H1 (cell line): ENCODE data around the gene NRBF2. TPM values are rescaled to one million over a fixed set of nuclear protein-coding genes. Genes with fewer than 3 reads are reported as not detected.

Experiments used
- CTCF ChIA-PET: fragments of 300-600 bp; sonication (Branson Sonifier 250); formaldehyde crosslinking; loops from one replicate; lab custom pipeline; 2021; ENCODE audit not compliant: partially characterized antibody; lab: Charles Lee
- POLR2A ChIA-PET: fragments of 300-600 bp; sonication (Branson Sonifier 250); formaldehyde crosslinking; loops from one replicate; lab custom pipeline; 2021; ENCODE audit warnings: inconsistent platforms; ENCODE audit not compliant: partially characterized antibody; lab: Charles Lee
- DNase-seq, 2 experiments: peaks; one replicate each; pipeline versions ENCODE4 v3.0.0 to v3.0.0-alpha.2; 2010 to 2022; ENCODE audit warnings: low spot score in 2 of 2, low read depth in 1 of 2, mixed read lengths in 1 of 2
- FAIRE-seq: peaks from 2 replicates; lab custom pipeline; 2011; peaks lifted over from hg19 to GRCh38; lab: Jason Lieb, UNC
- H2AFZ ChIP-seq: 2 replicates; pipeline ENCODE4 v1.8.1; 2012; ENCODE audit warnings: low read length, inconsistent platforms
- H2AK5ac ChIP-seq: 2 replicates; pipeline ENCODE4 v1.6.1; 2013; ENCODE audit warnings: low read depth, low read length
- H2BK120ac ChIP-seq: replicated peaks from 2 replicates; pipeline ENCODE3; 2013; ENCODE audit warnings: low read depth, low read length, inconsistent platforms
- H2BK12ac ChIP-seq: 2 replicates; pipeline ENCODE4 v1.6.1; 2013; ENCODE audit warnings: low read depth, low read length
- H2BK15ac ChIP-seq: 2 replicates; pipeline ENCODE4 v1.6.1; 2013; ENCODE audit warnings: low read length
- H2BK20ac ChIP-seq: 2 replicates; pipeline ENCODE4 v1.6.1; 2013; ENCODE audit warnings: low read length
- H2BK5ac ChIP-seq: 2 replicates; pipeline ENCODE4 v1.6.1; 2013; ENCODE audit warnings: low read depth, low read length
- H3K14ac ChIP-seq: 2 replicates; pipeline ENCODE4 v1.6.1; 2013; ENCODE audit warnings: inconsistent platforms; ENCODE audit not compliant: insufficient read length
- H3K18ac ChIP-seq: 2 replicates; pipeline ENCODE4 v1.6.1; 2013; ENCODE audit warnings: low read length; ENCODE audit errors: extremely low read depth
- H3K23ac ChIP-seq: 2 replicates; pipeline ENCODE4 v1.6.1; 2013; ENCODE audit warnings: inconsistent platforms; ENCODE audit not compliant: insufficient read length
- H3K23me2 ChIP-seq: 2 replicates; pipeline ENCODE4 v1.6.1; 2013; ENCODE audit warnings: low read depth, low read length
- H3K27ac ChIP-seq: 2 replicates; pipeline ENCODE4 v1.6.1; 2011; ENCODE audit warnings: low read depth, low read length, inconsistent platforms
- H3K27me3 ChIP-seq, 4 experiments: replicated peaks in 1 of 4; 1 replicate in 1 of 4; 2 replicates in 3 of 4; pipeline versions ENCODE4 v1.6.1 to v1.8.1; 2011 to 2013; ENCODE audit warnings: low read length in 3 of 4, mild to moderate bottlenecking in 3 of 4, inconsistent platforms in 2 of 4, mixed read lengths in 2 of 4, moderate library complexity in 1 of 4; ENCODE audit not compliant: control insufficient read depth in 3 of 4, insufficient read depth in 3 of 4; ENCODE audit errors: extremely low read depth in 1 of 4
- H3K36me3 ChIP-seq, 4 experiments: 2 replicates each; pipeline versions ENCODE4 v1.6.1 to v1.8.1; 2011 to 2013; ENCODE audit warnings: mild to moderate bottlenecking in 4 of 4, low read length in 3 of 4, moderate library complexity in 2 of 4, control low read depth in 1 of 4, inconsistent platforms in 1 of 4; ENCODE audit not compliant: insufficient read depth in 4 of 4, control insufficient read depth in 2 of 4
- H3K4ac ChIP-seq: replicated peaks from 2 replicates; pipeline ENCODE3; 2013; ENCODE audit warnings: low read length, low read depth, mixed read lengths, inconsistent platforms; ENCODE audit not compliant: insufficient read length
- H3K4me1 ChIP-seq, 4 experiments: replicated peaks in 1 of 4; 1 replicate in 1 of 4; 2 replicates in 3 of 4; pipeline versions ENCODE4 v1.6.1 to v1.8.1; 2011 to 2013; ENCODE audit warnings: low read length in 3 of 4, inconsistent platforms in 2 of 4, mixed read lengths in 1 of 4; ENCODE audit not compliant: insufficient read depth in 4 of 4, control insufficient read depth in 3 of 4
- H3K4me2 ChIP-seq, 2 experiments: 2 replicates each; pipeline versions ENCODE4 v1.6.1 to v1.8.1; 2011 to 2013; ENCODE audit warnings: low read depth in 2 of 2, low read length in 2 of 2, control low read depth in 1 of 2, inconsistent platforms in 1 of 2, mild to moderate bottlenecking in 1 of 2; ENCODE audit not compliant: insufficient read depth in 1 of 2
- H3K4me3 ChIP-seq, 4 experiments: fragments of 200-600, 300-600 bp in 1 of 4; sonication (generic), shearing (Covaris generic), sonication (Bioruptor Twin) in 1 of 4; 2 replicates each; pipeline versions ENCODE4 v1.5.1 to v1.8.1; 2011 to 2016; ENCODE audit warnings: low read length in 4 of 4, low read depth in 3 of 4, control low read depth in 2 of 4, inconsistent platforms in 2 of 4, mild to moderate bottlenecking in 2 of 4, mixed read lengths in 1 of 4, moderate library complexity in 1 of 4; ENCODE audit not compliant: insufficient read depth in 2 of 4; ENCODE audit errors: extremely low read depth in 1 of 4
- H3K56ac ChIP-seq: replicated peaks from 2 replicates; pipeline ENCODE3; 2013; ENCODE audit warnings: low read depth, mild to moderate bottlenecking, mixed read lengths, low read length, inconsistent platforms; ENCODE audit not compliant: insufficient read length
- H3K79me1 ChIP-seq: 2 replicates; pipeline ENCODE4 v1.6.1; 2013; ENCODE audit warnings: low read depth, low read length, control low read depth
- H3K79me2 ChIP-seq, 2 experiments: 2 replicates each; pipeline versions ENCODE4 v1.6.1 to v1.8.1; 2012 to 2013; ENCODE audit warnings: low read length in 2 of 2, mild to moderate bottlenecking in 2 of 2, inconsistent platforms in 1 of 2; ENCODE audit not compliant: insufficient read depth in 2 of 2, control insufficient read depth in 1 of 2
- H3K9ac ChIP-seq, 4 experiments: replicated peaks in 1 of 4; 1 replicate in 1 of 4; 2 replicates in 3 of 4; pipeline versions ENCODE4 v1.6.1 to v1.8.1; 2011 to 2013; ENCODE audit warnings: low read depth in 3 of 4, low read length in 3 of 4, control low read depth in 2 of 4, mild to moderate bottlenecking in 2 of 4, moderate library complexity in 2 of 4, inconsistent platforms in 1 of 4; ENCODE audit errors: extremely low read depth in 1 of 4
- H3K9me3 ChIP-seq, 2 experiments: 2 replicates each; pipeline versions ENCODE4 v1.6.1 to v1.8.1; 2012 to 2013; ENCODE audit warnings: mild to moderate bottlenecking in 2 of 2, moderate library complexity in 2 of 2, control low read depth in 1 of 2, inconsistent platforms in 1 of 2, low read depth in 1 of 2, low read length in 1 of 2, mixed read lengths in 1 of 2; ENCODE audit not compliant: insufficient read depth in 2 of 2
- H4K20me1 ChIP-seq, 2 experiments: replicated peaks in 1 of 2; 2 replicates each; pipeline versions ENCODE3 to v1.8.1; 2011 to 2013; ENCODE audit warnings: inconsistent platforms in 2 of 2, low read length in 2 of 2, mild to moderate bottlenecking in 1 of 2; ENCODE audit not compliant: insufficient read depth in 2 of 2, control insufficient read depth in 1 of 2
- H4K5ac ChIP-seq: 2 replicates; pipeline ENCODE4 v1.6.1; 2013; ENCODE audit warnings: low read length, low read depth, mixed read lengths, inconsistent platforms; ENCODE audit not compliant: insufficient read length
- H4K8ac ChIP-seq: 2 replicates; pipeline ENCODE4 v1.8.0; 2013; ENCODE audit warnings: mild to moderate bottlenecking, moderate library complexity, low read length, inconsistent platforms; ENCODE audit not compliant: insufficient read depth; ENCODE audit errors: extremely low read depth
- H4K91ac ChIP-seq: replicated peaks from 2 replicates; pipeline ENCODE3; 2013; ENCODE audit warnings: low read length, mixed read lengths, inconsistent platforms; ENCODE audit not compliant: insufficient read length
- BCL11A ChIP-seq, 2 experiments: IDR thresholded peaks; one replicate each; pipeline ENCODE4 v1.6.1; 2011; ENCODE audit warnings: low read depth in 2 of 2, low read length in 2 of 2, mild to moderate bottlenecking in 2 of 2
- CHD2 ChIP-seq: IDR thresholded peaks from 2 replicates; pipeline ENCODE4 v1.6.1; 2012; ENCODE audit warnings: low read length, improper control_type of control experiment
- FOSL1 ChIP-seq: IDR thresholded peaks from 2 replicates; pipeline ENCODE4 v1.6.1; 2011; ENCODE audit warnings: mild to moderate bottlenecking, low read depth, low read length, moderate library complexity; ENCODE audit not compliant: insufficient read depth
- GTF2F1 ChIP-seq: IDR thresholded peaks from 2 replicates; pipeline ENCODE4 v1.6.1; 2012; ENCODE audit warnings: low read depth, low read length, improper control_type of control experiment, borderline replicate concordance
- HDAC2 ChIP-seq, 2 experiments: fragments of 300-600 bp in 1 of 2; sonication (generic) in 1 of 2; IDR thresholded peaks; 2 replicates each; pipeline ENCODE4 v1.6.1; 2011 to 2012; ENCODE audit warnings: low read depth in 2 of 2, low read length in 2 of 2, mild to moderate bottlenecking in 2 of 2, moderate library complexity in 2 of 2, borderline replicate concordance in 1 of 2, inconsistent platforms in 1 of 2
- RFX5 ChIP-seq: IDR thresholded peaks from 2 replicates; pipeline ENCODE4 v1.6.1; 2011; ENCODE audit warnings: low read depth, low read length, improper control_type of control experiment, borderline replicate concordance
- SIRT6 ChIP-seq: IDR thresholded peaks from one replicate; pipeline ENCODE4 v1.7.1; 2012; ENCODE audit warnings: low read length, inconsistent platforms
- SP2 ChIP-seq: IDR thresholded peaks from 2 replicates; pipeline ENCODE4 v1.6.1; 2012; ENCODE audit warnings: mild to moderate bottlenecking, low read length, inconsistent platforms
- TCF12 ChIP-seq: IDR thresholded peaks from 2 replicates; pipeline ENCODE4 v1.6.1; 2011; ENCODE audit warnings: low read depth, mild to moderate bottlenecking, low read length
- USF2 ChIP-seq: IDR thresholded peaks from 2 replicates; pipeline ENCODE4 v1.6.1; 2011; ENCODE audit warnings: low read length, improper control_type of control experiment
- ZNF274 ChIP-seq: IDR thresholded peaks from 2 replicates; pipeline ENCODE4 v1.7.0; 2012; ENCODE audit warnings: low read length, borderline replicate concordance; ENCODE audit errors: extremely low read depth
- WGBS, 2 experiments: shearing (Covaris generic) in 1 of 2; methylation state at CpG; one replicate each; pipeline versions ENCODE4 v1.1.6 to v1.1.7; 2013 to 2015; ENCODE audit warnings: low lambda C conversion rate in 2 of 2, mixed read lengths in 2 of 2, inconsistent platforms in 1 of 2, low coverage in 1 of 2, missing lambda C conversion rate in 1 of 2; ENCODE audit not compliant: insufficient replicate concordance in 2 of 2, insufficient coverage in 1 of 2, insufficient read length in 1 of 2; ENCODE audit errors: extremely low coverage in 1 of 2, missing lambda C conversion rate in 1 of 2; 5-methylcytosine and 5-hydroxymethylcytosine counted together
- polyA plus RNA-seq, 7 experiments: library from polyadenylated mRNA; depleted of rRNA in 3 of 7; stranded (reverse) in 5 of 7; unstranded in 2 of 7; fragments of >200 nt in 5 of 7; fragments of 200-250 nt in 2 of 7; gene quantifications; 1 replicate in 5 of 7; 2 replicates in 1 of 7; 4 replicates in 1 of 7; pipeline versions ENCODE4 v1.2.1 to v1.2.3, GENCODE V29; 2011 to 2013; ENCODE audit warnings: missing spikeins in 2 of 7, mixed read lengths in 2 of 7
- total RNA-seq: library from RNA; stranded (reverse); fragmentation: NEBNext Ultra II Directional; extraction: Animal tissue kit (Norgen Biotek cat#: 25700); gene quantifications from 2 replicates; pipeline ENCODE4 v1.2.1, GENCODE V29; 2021

The NRBF2 gene
- total and polyA plus RNA-seq, 2 of the 8 experiments (the other 6 are each of a cell fraction or from before 2014, with no cell fraction given): 11.0 to 29.9 TPM

DNA sequence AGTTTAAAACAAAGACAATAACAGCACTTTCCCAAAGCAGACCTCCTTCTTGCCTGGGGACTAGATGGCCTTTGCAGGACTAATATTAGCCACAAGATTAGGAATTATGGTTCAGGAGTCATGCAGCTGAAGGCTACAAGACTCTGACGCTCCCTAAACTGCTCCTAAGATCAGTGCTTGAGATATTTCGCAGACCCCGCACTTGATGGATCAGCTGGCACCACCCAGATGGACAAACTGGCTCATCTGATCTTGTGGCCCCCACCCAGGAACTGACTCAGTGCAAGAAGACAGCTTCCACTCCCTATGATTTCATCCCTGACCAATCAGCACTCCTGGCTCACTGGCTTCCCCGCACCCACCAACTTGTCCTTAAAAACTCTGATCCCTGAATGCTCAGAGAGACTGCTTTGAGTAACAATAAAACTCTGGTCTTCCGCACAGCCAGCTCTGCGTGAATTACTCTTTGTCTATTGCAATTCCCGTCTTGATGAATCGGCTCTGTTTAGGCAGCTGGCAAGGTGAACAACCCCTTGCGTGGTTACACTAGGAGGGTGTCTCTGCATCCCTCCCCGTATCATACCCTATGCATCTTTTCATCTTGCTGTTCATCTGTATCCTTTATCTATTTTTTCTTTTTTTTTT is 26.9 kb upstream of the NRBF2 start:
- TF ChIP-seq ZNF274 (no peak), HDAC2 (IDR thresholded peaks at IDR 0.05; ENCODE audit: borderline replicate concordance in 1 of 2, low read depth in 2 of 2, low read length in 2 of 2) (no peak), TCF12 (no peak), USF2 (no peak), BCL11A (IDR thresholded peaks at IDR 0.05; ENCODE audit: low read depth in 2 of 2, low read length in 2 of 2) (no peak), GTF2F1 (no peak), CHD2 (no peak), SIRT6 (no peak), SP2 (no peak), FOSL1 (no peak), RFX5 (no peak)
- POLR2A ChIA-PET: interaction anchor here (1.6 kb wide), 1 partner anchor 9 kb away, joined by 4 read pairs; no protein-coding TSS in a partner anchor
- Histone ChIP-seq H4K5ac (no peak overlapping the region), H3K27ac (no peak overlapping the region), H3K14ac (no peak overlapping the region), H3K23ac (no peak overlapping the region), H2BK5ac (no peak overlapping the region), H3K23me2 (no peaks in the 10 kb centered on the region), H3K9ac (no peak overlapping the region), H3K18ac (no peak overlapping the region), H3K36me3 (no peaks in the 10 kb centered on the region), H4K91ac (no peak overlapping the region), H3K9me3 (no peaks in the 10 kb centered on the region), H2BK15ac (no peak overlapping the region), H2AFZ (peak overlapping the region; percentile 98), H3K4me1 (peaks cover 0 to 10% (median under 1%) of the 10 kb centered on the region in 4 experiments; a peak in 5 of 7 replicates), H3K79me1 (no peaks in the 10 kb centered on the region), H3K4me2 (peak overlapping the region; percentile 32 to 36; a peak in 1 of 4 replicates), H2AK5ac (no peak overlapping the region), H2BK12ac (no peak overlapping the region), H2BK120ac (no peak overlapping the region), H3K79me2 (no peaks in the 10 kb centered on the region), H3K27me3 (no peaks in the 10 kb centered on the region), H3K4ac (no peak overlapping the region), H3K4me3 (no peak overlapping the region), H3K56ac (no peak overlapping the region), H4K20me1 (no peaks in the 10 kb centered on the region), H4K8ac (no peak overlapping the region), H2BK20ac (no peak overlapping the region)
- FAIRE-seq: no peak
- CTCF ChIA-PET: interaction anchor here (0.5 to 0.8 kb wide), 4 partner anchors 11 to 619 kb away, joined by 3 read pairs; no protein-coding TSS in a partner anchor
- peak in 1 of 2 experiments; percentile 17 for DNase-seq
- 58% methylated on average over 10 of the region's 10 CpGs; no CpG with 5 or more reads in 1 of the 2 experiments for WGBS, 2 experiments
